Measurements from ENCODE around the gene WDR19. TPM values are rescaled to one million over a fixed set of nuclear protein-coding genes. Genes with fewer than 3 reads are reported as not detected.
"Not testable (repeated sequence)": the region's sequence is repeated elsewhere in the genome, so short reads cannot be mapped to it uniquely, and the experiment has no call there.

WDR19 gene
- total RNA-seq, 1 donor from 2014 or later: 20.8 TPM

DNA sequence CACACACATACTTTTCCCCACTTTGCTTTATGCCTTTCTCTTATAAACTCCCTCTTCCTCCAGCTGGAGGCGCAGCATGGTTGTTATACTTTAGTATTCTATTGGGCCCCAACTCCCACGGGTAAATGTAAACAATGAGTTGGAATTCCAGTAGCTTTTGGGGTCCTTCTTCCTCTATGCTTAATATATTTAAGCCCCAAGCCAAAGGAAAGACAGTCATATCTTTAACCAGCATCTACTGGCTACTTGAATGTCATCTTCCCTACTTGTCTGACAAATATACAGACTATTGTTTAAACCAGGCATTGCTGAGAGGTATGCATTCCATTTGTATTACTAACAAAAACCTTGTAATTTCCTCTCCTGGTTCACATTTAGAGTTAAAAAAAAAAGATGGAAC lies 72.9 kb downstream of the WDR19 start:
- Histone ChIP-seq H3K36me3 (ENCODE audit: control insufficient read depth, insufficient read depth, low read length) (peaks cover 1% of the 10 kb centered on the region), H3K4me3 (ENCODE audit: low read depth, low read length) (no peak overlapping the region), H3K27me3 (ENCODE audit: control insufficient read depth, insufficient read depth, low read length) (no peaks in the 10 kb centered on the region)
- FAIRE-seq: no peak
- peak; percentile 82 for DNase-seq (ENCODE audit: low read depth)
- TF ChIP-seq, protein P1, sequence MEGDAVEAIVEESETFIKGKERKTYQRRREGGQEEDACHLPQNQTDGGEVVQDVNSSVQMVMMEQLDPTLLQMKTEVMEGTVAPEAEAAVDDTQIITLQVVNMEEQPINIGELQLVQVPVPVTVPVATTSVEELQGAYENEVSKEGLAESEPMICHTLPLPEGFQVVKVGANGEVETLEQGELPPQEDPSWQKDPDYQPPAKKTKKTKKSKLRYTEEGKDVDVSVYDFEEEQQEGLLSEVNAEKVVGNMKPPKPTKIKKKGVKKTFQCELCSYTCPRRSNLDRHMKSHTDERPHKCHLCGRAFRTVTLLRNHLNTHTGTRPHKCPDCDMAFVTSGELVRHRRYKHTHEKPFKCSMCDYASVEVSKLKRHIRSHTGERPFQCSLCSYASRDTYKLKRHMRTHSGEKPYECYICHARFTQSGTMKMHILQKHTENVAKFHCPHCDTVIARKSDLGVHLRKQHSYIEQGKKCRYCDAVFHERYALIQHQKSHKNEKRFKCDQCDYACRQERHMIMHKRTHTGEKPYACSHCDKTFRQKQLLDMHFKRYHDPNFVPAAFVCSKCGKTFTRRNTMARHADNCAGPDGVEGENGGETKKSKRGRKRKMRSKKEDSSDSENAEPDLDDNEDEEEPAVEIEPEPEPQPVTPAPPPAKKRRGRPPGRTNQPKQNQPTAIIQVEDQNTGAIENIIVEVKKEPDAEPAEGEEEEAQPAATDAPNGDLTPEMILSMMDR (IDR thresholded peaks at IDR 0.05; ENCODE audit: insufficient read depth, low read length, severe bottlenecking): no peak

DNA sequence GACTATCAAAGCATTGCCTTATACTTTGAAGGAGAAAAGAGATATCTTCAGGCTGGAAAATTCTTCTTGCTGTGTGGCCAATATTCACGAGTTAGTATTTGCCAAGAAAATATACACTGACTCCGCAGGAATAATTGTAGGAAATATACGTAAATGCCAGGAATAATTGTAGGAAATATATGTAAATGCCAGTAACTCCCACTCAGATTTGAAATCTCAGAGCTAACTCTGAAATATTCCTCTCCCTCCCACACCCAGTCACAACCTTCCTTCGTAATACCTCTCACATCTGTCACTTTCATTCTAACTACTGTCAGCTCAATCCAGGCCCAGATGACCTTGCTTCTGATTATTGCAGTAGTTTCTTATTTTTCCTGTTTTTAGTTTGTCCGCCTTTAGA lies 73.5 kb downstream of the WDR19 start:
- FAIRE-seq (no peak), DNase-seq (ENCODE audit: low read depth) (no peak)
- H3K36me3 ChIP-seq (ENCODE audit: control insufficient read depth, insufficient read depth, low read length): peaks cover 1% of the 10 kb centered on the region
- TF ChIP-seq, protein P1 (IDR thresholded peaks at IDR 0.05; ENCODE audit: insufficient read depth, low read length, severe bottlenecking): no peak
- no peak overlapping the region for H3K4me3 ChIP-seq (ENCODE audit: low read depth, low read length)
- no peaks in the 10 kb centered on the region for H3K27me3 ChIP-seq (ENCODE audit: control insufficient read depth, insufficient read depth, low read length)

DNA sequence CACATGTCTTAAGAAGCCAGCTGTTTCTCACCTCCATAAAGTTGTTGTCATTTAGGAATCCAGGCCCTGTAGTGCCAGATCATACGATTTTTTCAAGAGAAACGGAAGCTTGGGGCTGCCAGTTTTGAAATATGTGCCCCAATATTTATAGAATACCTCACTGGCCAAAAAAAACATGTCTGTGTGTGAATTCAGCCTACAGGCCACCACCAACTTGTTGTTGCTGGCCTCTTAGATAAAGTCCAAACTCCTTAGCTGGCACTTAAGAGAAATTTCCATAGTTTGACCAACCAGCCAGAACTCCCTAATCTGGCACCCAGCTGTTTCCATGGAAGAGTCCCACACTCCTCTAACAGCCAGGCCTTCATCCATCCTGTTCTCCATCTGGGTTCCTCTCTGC lies 74.1 kb downstream of the WDR19 start:
- no peak for FAIRE-seq
- no peak overlapping the region for H3K4me3 ChIP-seq (ENCODE audit: low read depth, low read length)
- H3K36me3 ChIP-seq (ENCODE audit: control insufficient read depth, insufficient read depth, low read length): peaks cover 1% of the 10 kb centered on the region
- no peaks in the 10 kb centered on the region for H3K27me3 ChIP-seq (ENCODE audit: control insufficient read depth, insufficient read depth, low read length)
- no peak for DNase-seq (ENCODE audit: low read depth)
- TF ChIP-seq, protein P1 (IDR thresholded peaks at IDR 0.05; ENCODE audit: insufficient read depth, low read length, severe bottlenecking): no peak

DNA sequence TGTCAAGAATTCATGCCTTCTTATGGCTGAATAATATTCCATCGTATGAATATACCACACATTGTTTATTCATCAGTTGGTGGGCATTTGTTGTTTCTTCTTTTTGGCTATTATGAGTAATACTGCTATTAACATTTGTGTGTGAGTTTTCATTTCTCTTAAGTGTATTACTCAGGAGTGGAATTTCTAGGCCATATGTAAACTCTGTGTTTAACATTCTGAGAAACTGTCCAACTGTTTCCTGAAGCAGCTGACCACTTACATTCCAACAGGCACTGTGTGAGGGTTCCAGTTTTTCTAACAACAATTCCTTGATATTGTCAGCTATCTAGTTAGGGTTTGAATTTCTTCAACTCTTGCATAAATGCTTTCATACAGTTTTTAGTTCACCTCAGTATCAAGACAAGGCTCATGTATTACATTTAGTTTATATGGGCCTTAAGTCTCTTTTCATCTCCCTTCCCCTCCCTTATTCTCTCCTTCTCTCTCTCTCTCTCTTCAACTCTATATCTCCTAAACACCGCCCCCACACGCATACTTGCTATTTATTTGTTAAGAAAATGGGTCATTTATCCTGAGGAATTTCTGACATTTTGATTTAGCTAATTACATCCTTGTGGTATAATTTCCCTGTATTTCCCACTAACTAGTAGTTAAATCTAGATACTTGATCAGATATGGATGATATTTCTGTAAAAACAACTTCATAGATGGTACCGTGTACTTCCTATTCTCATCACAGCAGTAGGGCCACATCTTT lies 77.4 kb downstream of the WDR19 start:
- peaks cover 1% of the 10 kb centered on the region for H3K36me3 ChIP-seq (ENCODE audit: control insufficient read depth, insufficient read depth, low read length)
- DNase-seq (ENCODE audit: low read depth) (no peak), FAIRE-seq (no peak)
- no peaks in the 10 kb centered on the region for H3K27me3 ChIP-seq (ENCODE audit: control insufficient read depth, insufficient read depth, low read length)
- TF ChIP-seq, protein P1 (IDR thresholded peaks at IDR 0.05; ENCODE audit: insufficient read depth, low read length, severe bottlenecking): no peak
- no peak overlapping the region for H3K4me3 ChIP-seq (ENCODE audit: low read depth, low read length)

DNA sequence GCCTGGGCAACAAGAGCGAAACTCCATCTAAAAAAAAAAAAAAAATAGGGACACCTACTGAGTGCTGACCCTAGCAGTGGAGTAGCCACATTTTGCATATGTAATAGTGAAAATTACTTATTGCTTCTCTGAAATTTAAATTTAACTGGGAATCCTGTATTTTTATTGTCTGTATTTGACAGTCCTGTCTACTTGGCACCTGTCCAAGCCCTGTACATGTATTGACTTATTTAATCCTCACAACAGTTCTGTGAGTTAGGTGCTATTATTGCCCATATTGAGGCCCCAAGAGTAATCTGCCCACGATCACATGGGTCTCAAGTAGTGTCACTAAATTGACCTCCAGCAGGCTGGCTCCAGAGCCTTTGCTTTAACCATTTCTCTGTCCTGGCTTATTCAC lies 81.6 kb downstream of the WDR19 start:
- no peak for DNase-seq (ENCODE audit: low read depth)
- FAIRE-seq: no peak
- Histone ChIP-seq H3K27me3 (ENCODE audit: control insufficient read depth, insufficient read depth, low read length) (no peaks in the 10 kb centered on the region), H3K4me3 (ENCODE audit: low read depth, low read length) (no peak overlapping the region), H3K36me3 (ENCODE audit: control insufficient read depth, insufficient read depth, low read length) (no peaks in the 10 kb centered on the region)
- TF ChIP-seq, protein P1 (IDR thresholded peaks at IDR 0.05; ENCODE audit: insufficient read depth, low read length, severe bottlenecking): no peak

GRCh38 chr4:39274503-39274902 lies 92.2 kb downstream of the WDR19 start:
- DNase-seq (ENCODE audit: low read depth) (no peak), FAIRE-seq (no peak)
- Histone ChIP-seq H3K36me3 (ENCODE audit: control insufficient read depth, insufficient read depth, low read length) (peaks cover 9% of the 10 kb centered on the region), H3K27me3 (ENCODE audit: control insufficient read depth, insufficient read depth, low read length) (no peaks in the 10 kb centered on the region), H3K4me3 (ENCODE audit: low read depth, low read length) (no peak overlapping the region)
- TF ChIP-seq, protein P1 (IDR thresholded peaks at IDR 0.05; ENCODE audit: insufficient read depth, low read length, severe bottlenecking): no peak

GRCh38 chr4:39277661-39278060 lies 95.3 kb downstream of the WDR19 start:
- FAIRE-seq: not testable (repeated sequence)

More at GRCh38 chr4:39277661-39278060, 95.3 kb downstream of the WDR19 start:
- not testable (repeated sequence) for H3K4me3 ChIP-seq (ENCODE audit: low read depth, low read length); H3K36me3 ChIP-seq (ENCODE audit: control insufficient read depth, insufficient read depth, low read length); DNase-seq (ENCODE audit: low read depth); H3K27me3 ChIP-seq (ENCODE audit: control insufficient read depth, insufficient read depth, low read length)
